Fibroblast of skin of scalp (primary cell): ENCODE measurements around the gene CP.

Source experiments
- DNase-seq: peaks from one replicate; pipeline ENCODE4 v3.0.0-alpha.2; 2013

The CP gene

DNA sequence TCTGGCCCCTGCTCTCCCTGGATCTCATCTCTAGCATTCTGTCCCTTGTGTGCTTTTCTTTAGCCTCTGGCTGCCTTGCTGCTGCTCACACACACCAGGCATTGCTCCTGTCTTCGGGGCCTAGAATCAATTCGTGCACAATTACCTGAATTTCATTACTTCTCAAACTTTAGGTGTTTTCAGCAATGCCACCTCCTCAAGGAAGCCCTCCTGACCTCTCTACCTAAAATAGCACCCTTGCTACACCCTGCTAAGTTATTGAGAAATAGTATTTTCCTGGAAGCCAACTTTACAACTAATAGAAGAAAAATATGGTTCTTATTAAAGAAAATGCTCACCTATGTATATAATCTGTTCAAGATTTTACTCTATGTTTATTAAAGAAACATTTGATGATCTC lies 40.4 kb downstream of the CP start:
- DNase-seq: no peak

DNA sequence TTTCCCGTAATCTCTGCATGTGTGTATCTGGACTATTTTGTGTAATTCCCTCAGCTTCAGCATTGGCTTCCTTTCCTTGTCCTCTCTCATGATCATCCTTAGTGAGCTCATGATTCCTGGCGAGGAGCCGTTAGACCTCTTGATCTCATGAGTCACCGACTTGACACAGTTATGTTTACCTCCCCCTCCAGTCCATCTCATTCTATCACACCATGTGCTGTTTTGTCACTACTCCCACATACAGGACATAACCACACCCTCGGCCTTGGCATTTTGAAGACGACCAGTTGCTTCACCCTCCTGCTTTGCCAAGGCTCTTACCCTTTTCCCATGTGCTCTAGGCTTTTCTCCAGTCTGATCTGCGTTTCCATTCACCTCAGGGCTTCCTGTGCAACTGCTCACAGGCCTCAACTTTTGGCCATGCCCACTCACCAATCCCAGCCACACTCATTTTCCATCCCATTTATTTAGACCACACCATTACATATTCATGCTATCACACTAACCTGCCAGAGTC lies 41.5 kb downstream of the CP start:
- DNase-seq: peak; percentile 95

DNA sequence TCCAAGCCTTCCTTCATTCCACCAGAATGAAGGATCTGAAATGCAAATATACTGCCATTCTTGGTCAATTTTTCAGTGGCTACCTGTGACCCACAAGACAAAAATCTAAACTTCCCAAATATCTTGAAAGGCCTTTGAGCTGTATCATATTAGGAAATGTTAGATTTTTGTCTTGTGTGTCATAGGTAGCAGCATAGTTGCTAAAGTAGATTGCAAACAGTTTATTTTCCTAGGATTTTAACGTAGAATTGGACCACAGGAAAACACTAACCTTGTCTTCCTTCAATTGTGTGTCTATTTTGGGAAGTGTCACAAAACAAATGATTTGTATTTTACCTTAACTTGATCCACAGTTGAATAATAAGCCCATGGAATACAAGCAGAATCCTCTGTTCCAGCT lies 42.4 kb downstream of the CP start:
- peak; percentile 63 for DNase-seq

DNA sequence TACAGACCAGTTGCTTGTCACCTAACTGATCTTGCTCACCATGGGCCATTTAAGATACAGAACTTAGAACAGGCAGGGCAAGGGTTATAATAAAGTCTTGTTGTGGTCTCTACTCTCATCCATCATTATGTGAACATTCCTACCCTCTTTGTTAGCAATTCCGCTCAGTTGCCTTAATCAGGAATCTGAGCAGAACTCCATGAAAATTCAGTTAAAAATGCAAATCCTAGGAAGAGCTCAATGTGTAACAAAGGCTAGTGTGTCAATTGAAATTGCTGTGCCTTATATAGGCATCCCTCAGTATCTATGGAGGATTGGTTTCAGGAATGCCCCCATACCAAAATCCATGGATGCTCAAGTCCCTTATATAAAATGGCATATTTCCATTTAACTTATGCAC lies 44.5 kb downstream of the CP start:
- DNase-seq: no peak

DNA sequence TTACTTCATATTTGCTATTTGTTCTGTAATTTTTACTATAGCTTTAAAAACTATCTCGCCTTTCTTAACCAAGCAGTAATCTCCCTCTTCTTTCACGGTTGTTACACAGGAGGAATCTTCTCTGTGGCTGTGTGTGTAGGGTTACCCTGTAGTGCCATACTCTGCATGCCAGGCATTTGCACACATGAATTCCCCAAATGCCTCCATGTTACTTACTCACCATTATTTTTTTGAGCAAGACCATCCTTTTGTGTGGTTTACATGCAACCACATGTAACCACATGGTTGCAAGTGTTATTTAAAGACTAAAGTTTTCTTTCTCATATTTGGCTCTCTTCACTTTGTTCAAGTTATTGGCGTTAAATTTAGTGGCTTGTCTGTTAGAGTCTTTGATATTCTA lies 46.7 kb downstream of the CP start:
- peak; percentile 61 for DNase-seq

DNA sequence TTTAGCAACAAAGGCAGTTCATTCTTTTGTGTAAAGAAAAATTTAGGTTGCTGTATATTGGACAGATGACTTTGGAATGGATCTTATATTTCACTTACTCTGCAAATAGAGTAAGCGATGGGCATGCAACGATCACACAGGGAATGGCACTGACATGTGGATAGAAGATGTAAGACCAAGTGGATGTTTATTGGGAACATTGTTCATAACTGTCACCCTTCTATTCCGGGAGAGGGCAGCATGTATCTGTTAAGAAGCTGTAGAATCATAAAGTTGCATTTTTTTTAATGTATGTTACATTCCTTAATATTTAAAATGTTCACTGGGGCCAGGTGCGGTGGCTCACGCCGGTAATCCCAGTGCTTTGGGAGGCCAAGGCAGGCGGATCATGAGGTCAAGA lies 51.0 kb downstream of the CP start:
- DNase-seq: peak; percentile 27

DNA sequence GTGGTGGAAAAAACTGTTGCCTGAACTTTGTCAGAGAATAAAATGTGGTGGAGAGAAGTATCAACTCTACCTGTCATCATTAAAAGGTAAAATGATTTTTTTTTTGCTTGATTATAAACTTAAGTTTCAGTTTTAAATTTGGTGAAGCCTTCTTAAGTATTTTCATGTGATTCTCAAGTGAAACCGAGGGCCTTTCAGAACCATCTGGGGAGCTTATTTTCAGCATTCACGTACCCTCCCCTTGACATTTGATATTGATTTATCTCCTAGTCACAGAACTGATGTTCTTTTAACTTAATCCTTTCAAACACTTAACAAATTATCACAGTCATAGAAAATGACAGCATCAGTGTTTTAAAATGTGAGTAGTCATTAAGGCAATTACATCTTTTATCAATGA lies 53.7 kb downstream of the CP start:
- DNase-seq: no peak

DNA sequence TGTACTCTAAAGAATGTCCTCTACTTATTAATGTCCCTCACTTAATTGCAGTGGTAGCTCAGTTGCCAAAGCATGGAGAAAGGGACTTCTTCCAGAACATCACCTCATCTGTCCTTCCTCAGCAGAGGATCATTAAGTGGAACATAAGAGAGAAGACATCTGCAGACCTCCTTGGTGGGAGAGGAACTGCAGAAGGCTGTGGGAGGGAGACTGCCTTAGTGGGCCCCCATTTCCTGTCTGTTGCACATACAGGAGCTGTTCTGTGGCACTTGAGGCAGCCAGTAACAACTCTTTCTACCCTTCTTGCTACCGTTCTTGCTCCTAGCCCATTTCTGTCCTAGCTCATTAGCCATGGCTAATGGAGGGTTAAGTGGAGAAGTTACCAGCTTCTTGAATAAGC lies 58.6 kb downstream of the CP start:
- DNase-seq: no peak

DNA sequence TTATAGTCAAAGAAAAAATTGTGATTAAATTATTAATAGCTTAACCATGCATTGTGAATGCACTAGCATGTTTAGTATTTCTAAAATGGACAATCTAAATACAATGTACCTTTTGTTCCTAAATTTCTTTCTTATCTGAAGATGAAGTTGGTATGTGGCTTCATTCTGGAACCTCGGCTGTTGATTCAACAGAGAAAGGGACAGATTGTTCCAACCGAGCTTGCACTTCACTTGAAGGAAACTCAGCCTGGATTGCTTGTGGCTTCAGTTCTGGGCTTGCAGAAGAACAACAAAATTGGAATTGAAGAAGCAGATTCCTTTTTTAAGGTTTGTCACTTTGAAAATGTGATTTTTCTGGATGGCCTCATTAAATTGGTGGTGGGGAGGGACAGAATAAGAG lies 59.6 kb downstream of the CP start:
- DNase-seq: no peak

DNA sequence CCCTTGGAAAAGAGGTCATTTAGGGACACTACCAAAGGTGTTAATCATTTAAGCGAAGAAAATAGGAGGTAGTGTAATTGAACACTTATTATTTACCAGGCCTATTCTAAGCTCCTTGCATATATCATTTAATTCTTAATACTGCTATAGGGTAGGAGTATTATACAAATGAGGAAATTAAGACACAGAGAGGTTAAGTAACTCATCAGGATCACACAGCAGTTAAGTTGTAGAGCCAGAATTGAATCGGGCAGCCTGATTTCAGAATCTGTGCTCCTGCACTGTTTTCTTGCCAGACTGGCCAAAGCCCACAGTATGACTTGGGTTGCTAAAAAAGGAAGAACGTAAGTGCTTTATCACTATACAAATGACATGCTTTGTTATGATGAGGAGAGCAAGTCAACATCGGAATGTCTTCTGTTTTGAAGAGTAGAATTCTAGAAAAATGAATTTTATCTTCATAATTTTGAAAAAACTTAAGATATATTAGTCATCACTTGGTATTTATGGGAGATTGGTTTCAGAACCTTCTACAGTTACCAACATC lies 60.8 kb downstream of the CP start:
- DNase-seq: peak; percentile 8

DNA sequence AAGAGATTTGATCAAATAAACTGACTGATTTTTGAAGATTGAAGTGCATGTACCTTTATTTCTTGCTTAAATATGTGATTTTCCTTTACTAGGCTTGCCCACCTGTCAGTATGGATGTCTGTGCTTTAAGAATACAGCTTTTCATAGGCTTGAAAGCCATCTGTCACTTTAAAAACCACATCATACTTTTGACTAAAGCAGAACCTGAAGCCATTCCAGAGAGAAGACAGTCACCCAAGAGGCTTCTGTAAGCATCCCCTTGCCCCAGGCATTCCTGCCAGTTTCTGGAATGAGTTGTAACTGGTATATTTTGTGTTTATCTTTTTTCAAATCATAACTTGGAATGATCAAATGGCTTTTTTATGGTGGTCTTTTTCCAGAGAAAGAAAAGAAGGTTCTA lies 68.2 kb downstream of the CP start:
- DNase-seq: no peak

DNA sequence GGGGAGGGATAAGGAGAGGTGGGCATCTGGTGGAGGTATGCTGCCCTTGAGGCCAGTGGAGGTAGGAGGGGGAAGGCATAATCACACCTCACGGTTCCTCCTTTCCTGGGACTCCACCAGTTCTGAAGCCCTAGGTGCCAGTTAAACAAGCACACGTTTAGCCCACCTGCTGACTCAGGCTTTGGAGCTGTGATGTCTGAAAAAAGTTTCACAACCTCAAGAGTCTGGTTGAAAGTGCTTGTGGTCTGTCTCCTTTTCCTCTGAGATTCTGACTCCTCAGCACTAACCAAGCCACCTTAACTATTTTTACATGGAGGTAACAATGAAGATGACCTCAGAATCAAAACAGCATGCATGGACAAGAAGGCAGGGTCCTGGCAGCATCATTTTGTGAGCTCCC lies 69.2 kb downstream of the CP start:
- peak; percentile 15 for DNase-seq

DNA sequence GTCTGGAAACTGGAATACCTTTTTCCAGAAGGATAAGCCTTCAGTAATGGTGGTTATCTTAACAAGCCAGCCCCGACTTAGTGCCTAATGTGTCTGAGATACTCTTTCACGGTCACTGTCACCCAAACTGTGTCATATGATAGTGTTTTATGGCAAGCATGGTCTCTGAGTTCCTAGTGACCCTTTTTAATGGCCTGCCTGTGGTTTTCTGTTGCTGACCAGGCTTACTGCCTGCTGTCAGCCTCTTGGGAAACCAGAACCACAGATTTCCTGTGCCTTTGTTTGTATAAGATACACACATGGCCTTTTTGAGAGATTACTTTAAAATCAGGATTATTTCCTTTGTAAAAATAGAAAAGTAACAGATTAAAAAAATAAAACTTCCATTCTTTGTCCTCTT lies 69.8 kb downstream of the CP start:
- DNase-seq: peak; percentile 51

DNA sequence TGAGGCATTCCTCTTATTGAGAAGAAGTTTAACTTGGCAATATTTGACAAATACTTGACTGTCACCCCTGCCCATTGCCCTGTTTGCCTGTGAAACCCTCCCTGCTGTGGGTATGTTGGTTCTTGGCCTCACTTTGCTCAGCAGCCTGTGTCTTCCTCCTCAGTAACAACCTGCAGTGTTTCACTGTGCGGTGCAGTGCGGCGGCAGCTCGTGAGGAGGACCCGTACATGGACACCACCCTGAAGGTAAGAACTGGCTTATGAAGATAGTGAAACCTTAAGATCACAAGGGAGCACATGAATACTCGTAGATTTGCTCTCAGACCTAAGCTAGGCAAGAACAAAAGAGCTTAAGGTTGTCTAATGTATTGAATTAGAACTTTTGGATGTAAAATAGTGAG lies 71.2 kb downstream of the CP start:
- DNase-seq: no peak

DNA sequence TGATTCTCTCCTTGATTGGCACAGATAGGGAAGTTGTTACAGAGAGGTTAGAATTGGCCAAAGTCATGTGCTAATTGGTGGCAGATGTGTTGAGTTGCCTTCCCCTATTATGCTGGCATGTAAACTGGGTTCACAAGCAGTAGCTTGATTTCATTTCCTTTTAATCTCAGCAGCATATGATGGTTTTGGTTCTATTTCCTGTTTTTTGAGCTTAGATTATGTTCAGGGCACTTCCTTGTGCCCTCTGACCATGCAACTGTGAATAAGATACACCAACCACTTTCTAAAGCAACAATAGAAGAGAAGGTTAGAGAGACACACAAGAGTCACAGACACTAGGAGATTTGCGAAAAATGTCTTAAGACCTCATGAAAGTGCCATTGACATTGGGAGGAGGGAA lies 75.7 kb downstream of the CP start:
- DNase-seq: no peak

DNA sequence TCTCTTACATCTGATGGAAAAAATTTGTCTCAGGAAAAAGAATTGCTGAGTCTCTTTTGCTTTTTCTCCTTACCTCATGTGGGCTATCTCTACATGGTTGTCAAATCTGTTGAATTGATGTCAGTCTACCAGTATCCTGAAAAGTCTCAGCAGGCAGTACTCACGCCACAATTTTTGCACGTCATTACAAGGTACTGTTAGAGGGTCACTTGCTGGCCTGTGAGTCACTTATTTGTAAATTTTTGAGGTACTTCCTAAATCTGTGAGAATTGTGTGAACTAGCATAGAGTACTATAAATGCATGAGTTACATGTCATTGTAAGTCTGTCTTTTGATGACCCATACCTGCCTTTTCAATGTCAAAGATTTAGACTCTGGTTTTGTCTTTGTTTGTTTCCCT lies 76.3 kb downstream of the CP start:
- DNase-seq: no peak

DNA sequence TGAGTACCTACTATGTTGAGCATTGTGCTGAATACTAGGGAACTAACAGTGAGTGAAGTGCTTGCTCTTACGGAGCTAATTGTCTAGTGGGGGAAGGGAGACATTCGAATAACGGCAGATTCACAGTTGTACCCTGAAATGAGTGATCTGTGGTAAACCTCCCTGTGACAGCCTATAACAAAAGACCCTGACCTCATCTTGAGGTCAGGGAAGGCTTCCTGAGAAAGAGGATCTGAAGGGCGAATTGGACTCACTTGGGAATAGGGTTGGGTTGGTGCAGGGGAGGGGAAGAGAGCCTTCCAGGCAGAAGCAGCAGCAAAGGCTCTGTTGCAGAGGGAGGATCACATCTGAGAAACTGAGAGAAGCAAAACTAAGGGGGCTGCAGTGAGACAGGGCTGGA lies 78.9 kb downstream of the CP start:
- no peak for DNase-seq

DNA sequence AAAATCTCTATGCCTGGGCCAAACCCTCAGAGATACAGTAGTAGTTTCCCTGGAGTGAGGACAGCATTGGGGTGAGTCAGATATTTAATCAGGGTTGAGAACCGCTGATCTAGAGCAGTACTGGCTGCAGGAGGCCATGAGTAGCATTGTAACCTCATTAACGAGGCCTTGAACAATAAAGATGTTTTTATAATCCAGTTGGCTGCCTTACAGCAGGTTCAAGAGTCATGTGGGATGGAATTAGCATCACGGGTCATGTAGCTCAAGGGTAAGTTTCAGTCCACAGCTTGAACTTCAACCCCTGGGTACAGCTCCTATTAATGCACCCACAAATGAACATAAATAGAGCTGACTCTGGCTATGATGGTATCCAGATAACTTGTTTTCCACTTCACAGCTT lies 87.1 kb downstream of the CP start:
- no peak for DNase-seq

DNA sequence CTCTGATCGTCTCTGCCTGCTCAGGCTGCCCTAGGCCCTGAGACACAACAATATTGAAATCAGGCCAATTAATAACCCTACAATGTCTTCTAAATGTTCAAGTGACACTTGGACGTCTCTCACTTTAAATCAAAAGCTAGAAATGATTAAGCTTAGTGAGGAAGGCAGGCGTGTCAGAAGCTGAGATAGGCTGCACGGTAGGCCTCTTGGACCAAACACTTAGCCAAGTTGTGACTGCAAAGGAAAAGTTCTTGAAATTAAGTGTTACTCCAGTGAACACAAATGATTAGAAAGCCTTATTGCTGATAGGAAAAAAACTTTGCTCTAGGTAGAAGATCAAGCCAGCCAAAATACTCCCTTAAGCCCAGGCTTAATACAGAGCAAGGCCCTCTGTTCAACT lies 90.0 kb downstream of the CP start:
- DNase-seq: no peak

DNA sequence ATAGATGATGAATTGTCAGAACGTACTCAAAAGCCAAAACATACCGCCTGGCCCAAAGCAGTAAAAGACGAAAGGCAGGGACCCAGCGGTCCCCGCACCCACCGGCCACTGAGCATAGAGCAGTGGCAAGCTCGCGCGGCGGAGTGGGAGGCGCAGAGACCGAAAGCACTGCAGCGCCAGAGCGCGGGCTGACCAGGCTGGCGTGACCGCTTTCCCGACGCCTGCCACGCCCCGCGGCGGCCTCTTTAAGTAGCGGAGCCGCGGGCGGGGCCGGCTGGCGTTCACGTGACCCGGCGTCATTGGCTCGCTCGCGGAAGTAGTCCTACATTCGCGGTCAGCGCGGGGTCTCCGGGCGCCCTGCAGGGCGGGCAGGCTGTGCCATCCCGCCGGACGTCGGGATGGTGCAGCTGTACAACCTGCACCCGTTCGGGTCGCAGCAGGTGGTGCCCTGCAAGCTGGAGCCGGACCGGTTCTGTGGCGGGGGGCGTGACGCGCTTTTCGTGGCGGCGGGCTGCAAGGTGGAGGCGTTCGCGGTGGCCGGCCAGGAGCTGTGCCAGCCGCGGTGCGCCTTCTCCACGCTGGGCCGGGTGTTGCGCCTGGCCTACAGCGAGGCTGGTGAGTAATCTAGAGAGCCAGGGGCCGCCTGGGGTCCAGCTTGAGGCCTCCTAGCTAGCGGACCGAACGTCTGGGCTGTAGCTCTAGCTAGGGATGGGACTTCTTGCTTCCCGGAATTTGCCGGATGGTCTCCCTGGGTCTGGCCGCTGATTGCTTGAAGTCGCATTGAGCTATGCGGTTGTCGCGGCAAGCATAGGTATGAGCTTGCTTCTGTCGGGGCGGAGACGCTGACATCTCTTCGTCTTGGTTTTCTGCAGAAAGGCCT lies 92.1 kb downstream of the CP start, which contains the start of gene HPS3:
Gene HPS3 (plus strand): TSS at position 313 of the 880 bp plus-strand sequence. CDS start 86 bp downstream, at position 399.
- peak; percentile 89 for DNase-seq

DNA sequence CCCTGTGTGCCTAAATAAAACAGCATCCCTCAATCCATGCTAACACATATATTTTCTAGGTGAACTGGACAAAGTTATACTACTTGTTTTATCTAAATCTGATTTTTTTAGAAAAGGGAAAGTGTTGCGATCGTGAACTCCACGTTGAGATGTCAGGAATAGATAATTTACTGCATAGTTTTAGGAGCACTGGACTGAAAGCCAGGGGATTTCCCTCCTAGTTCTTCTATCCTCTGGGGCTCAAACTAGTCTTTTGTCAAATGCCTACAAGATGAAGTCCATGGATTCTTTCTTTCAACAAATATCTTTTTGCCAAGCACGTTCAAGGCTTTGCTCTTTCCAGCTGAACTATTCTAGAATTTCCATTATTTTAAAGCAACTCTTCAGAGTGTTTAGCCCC lies 92.8 kb downstream of the CP start:
- peak; percentile 8 for DNase-seq

DNA sequence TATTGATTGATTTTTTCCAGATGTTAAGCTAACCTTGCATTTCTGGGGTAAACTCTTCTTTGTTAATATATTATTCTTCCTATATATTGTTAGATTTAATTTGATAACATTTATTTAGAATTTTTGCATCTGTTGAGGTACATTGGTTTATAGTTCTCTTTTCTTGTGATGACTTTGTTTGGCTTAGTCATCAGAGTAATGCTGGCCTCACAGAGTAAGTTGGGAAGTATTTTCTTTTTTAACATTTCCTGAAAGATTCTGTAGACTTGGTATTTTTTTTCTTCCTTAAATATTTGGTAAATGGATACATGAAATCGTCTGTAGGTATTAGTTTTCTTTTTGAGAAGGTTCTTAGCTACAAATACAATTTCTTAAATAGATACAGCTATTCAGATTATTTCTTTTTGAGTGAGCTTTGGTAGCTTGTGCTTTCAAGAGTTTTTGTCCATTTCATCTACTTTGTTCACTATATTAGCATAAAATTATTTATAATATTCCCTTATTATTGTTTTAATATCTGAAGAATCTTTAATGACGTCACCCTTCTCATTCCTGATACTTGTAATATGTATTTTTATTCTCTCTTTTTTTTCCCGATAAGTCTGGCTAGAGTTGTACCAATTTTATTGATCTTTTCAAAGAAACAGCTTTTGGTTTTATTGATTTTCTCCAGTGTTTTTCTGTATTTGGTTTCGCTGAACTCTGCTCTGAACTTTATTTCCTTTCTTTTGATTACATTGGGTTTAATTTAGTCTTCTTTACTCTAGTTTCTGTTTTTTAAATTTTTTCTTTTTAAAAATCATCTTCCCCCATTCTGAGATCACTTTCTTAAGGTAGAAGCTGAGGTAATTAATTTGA lies 98.7 kb downstream of the CP start:
- DNase-seq: peak; percentile 7
